IMR-90 (cell line): Measurements from ENCODE around the gene EFHB. TPM values are rescaled to one million over a fixed set of nuclear protein-coding genes. Genes with fewer than 3 reads are reported as not detected.

Experiments used
- ATAC-seq: fragments of 200-7000 bp; cut with Tn5 transposase; 2 replicates; pipeline ENCODE4 v1.9.1; 2020; ENCODE audit warnings: low read depth, mild to moderate bottlenecking, moderate library complexity
- BruUV-seq: library from RNA; stranded (reverse); fragments of 400-500 nt; replicated peaks from 2 replicates; lab custom pipeline; 2021; lab: Mats Ljungman, UMichigan
- CTCF ChIA-PET: fragments of 300-600 bp; formaldehyde crosslinking; extraction: SDS; loops from one replicate; lab custom pipeline; 2021; ENCODE audit warnings: antibody characterized with exemption; lab: Yijun Ruan, JAX
- POLR2A ChIA-PET: fragments of 300-600 bp; sonication (Branson Sonifier 250); formaldehyde crosslinking; loops from one replicate; lab custom pipeline; 2022; ENCODE audit warnings: antibody characterized with exemption; ENCODE audit not compliant: unreplicated experiment; lab: Charles Lee
- DNase-seq: peaks from one replicate; pipeline ENCODE4 v3.0.0; 2013
- H2AFZ ChIP-seq: replicated peaks from 2 replicates; pipeline ENCODE3; 2013; ENCODE audit warnings: low read length, mild to moderate bottlenecking; ENCODE audit not compliant: poor library complexity
- H2AK5ac ChIP-seq: 2 replicates; pipeline ENCODE4 v1.6.1; 2013; ENCODE audit warnings: low read depth, low read length, inconsistent platforms
- H2AK9ac ChIP-seq: replicated peaks from 2 replicates; pipeline ENCODE3; 2013; ENCODE audit warnings: mild to moderate bottlenecking, low read depth, low read length, moderate library complexity; ENCODE audit not compliant: poor library complexity
- H2BK120ac ChIP-seq: 2 replicates; pipeline ENCODE4 v1.6.1; 2013; ENCODE audit warnings: low read depth, low read length, inconsistent platforms
- H2BK15ac ChIP-seq: 3 replicates; pipeline ENCODE4 v1.6.1; 2013; ENCODE audit warnings: low read depth, low read length, inconsistent platforms
- H2BK20ac ChIP-seq: 2 replicates; pipeline ENCODE4 v1.6.1; 2013; ENCODE audit warnings: low read depth, mild to moderate bottlenecking, inconsistent platforms, low read length, moderate library complexity
- H2BK5ac ChIP-seq: 2 replicates; pipeline ENCODE4 v1.6.1; 2013; ENCODE audit warnings: mild to moderate bottlenecking, low read depth, low read length, inconsistent platforms; ENCODE audit not compliant: poor library complexity, severe bottlenecking
- H3K14ac ChIP-seq: replicated peaks from 2 replicates; pipeline ENCODE4 v1.6.1; 2013; ENCODE audit warnings: low read depth, low read length, inconsistent platforms
- H3K18ac ChIP-seq: 2 replicates; pipeline ENCODE4 v1.6.1; 2013; ENCODE audit warnings: low read depth, low read length, control low read depth
- H3K23ac ChIP-seq: 2 replicates; pipeline ENCODE4 v1.6.1; 2013; ENCODE audit warnings: low read depth, low read length, inconsistent platforms
- H3K27ac ChIP-seq: 2 replicates; pipeline ENCODE4 v1.5.1; 2013; ENCODE audit warnings: mild to moderate bottlenecking, control low read depth, low read length; ENCODE audit not compliant: insufficient read depth
- H3K27me3 ChIP-seq: 2 replicates; pipeline ENCODE4 v1.6.1; 2013; ENCODE audit warnings: low read length; ENCODE audit not compliant: control insufficient read depth, insufficient read depth
- H3K36me3 ChIP-seq: 2 replicates; pipeline ENCODE4 v1.6.1; 2013; ENCODE audit warnings: low read length, mixed read lengths; ENCODE audit not compliant: control insufficient read depth, insufficient read depth
- H3K4ac ChIP-seq: 2 replicates; pipeline ENCODE4 v1.6.1; 2013; ENCODE audit warnings: low read depth, low read length, inconsistent platforms
- H3K4me1 ChIP-seq: 2 replicates; pipeline ENCODE4 v1.6.1; 2013; ENCODE audit warnings: low read length, mixed read lengths; ENCODE audit not compliant: control insufficient read depth, insufficient read depth
- H3K4me2 ChIP-seq: 2 replicates; pipeline ENCODE4 v1.6.1; 2013; ENCODE audit warnings: low read depth, mild to moderate bottlenecking, control low read depth, low read length, moderate library complexity
- H3K4me3 ChIP-seq: 2 replicates; pipeline ENCODE4 v1.5.1; 2013; ENCODE audit warnings: low read depth, mild to moderate bottlenecking, control low read depth, low read length, moderate library complexity; ENCODE audit not compliant: insufficient read depth
- H3K56ac ChIP-seq: 2 replicates; pipeline ENCODE4 v1.6.1; 2013; ENCODE audit warnings: low read length, inconsistent platforms; ENCODE audit not compliant: insufficient read depth; ENCODE audit errors: extremely low read depth
- H3K79me1 ChIP-seq, 2 experiments: 2 replicates each; pipeline ENCODE4 v1.6.1; 2013; ENCODE audit warnings: low read length in 2 of 2, inconsistent platforms in 1 of 2, low read depth in 1 of 2
- H3K9ac ChIP-seq: 2 replicates; pipeline ENCODE4 v1.6.1; 2013; ENCODE audit warnings: low read depth, low read length, control low read depth
- H3K9me1 ChIP-seq: 2 replicates; pipeline ENCODE4 v1.6.1; 2013; ENCODE audit warnings: low read length, inconsistent platforms; ENCODE audit not compliant: insufficient read depth
- H3K9me3 ChIP-seq: 2 replicates; pipeline ENCODE4 v1.6.1; 2013; ENCODE audit warnings: low read length; ENCODE audit not compliant: control insufficient read depth, insufficient read depth
- H4K20me1 ChIP-seq: 2 replicates; pipeline ENCODE4 v1.6.1; 2013; ENCODE audit warnings: low read length, inconsistent platforms; ENCODE audit not compliant: insufficient read depth
- H4K5ac ChIP-seq: 2 replicates; pipeline ENCODE4 v1.6.1; 2013; ENCODE audit warnings: mild to moderate bottlenecking, low read depth, low read length, control low read depth
- H4K8ac ChIP-seq, 2 experiments: 2 replicates each; pipeline ENCODE4 v1.6.1; 2013; ENCODE audit warnings: low read depth in 2 of 2, low read length in 2 of 2, control low read depth in 1 of 2, inconsistent platforms in 1 of 2
- H4K91ac ChIP-seq: 2 replicates; pipeline ENCODE4 v1.6.1; 2013; ENCODE audit warnings: low read depth, low read length, inconsistent platforms; ENCODE audit not compliant: insufficient read depth
- BHLHE40 ChIP-seq: fragments of 150-350 bp; IDR thresholded peaks from 2 replicates; pipeline ENCODE4 v1.6.1; 2016; ENCODE audit warnings: mild to moderate bottlenecking, low read depth, low read length
- CEBPB ChIP-seq: IDR thresholded peaks from 2 replicates; pipeline ENCODE4 v1.6.1; 2012; ENCODE audit warnings: low read depth, low read length, improper control_type of control experiment
- MAZ ChIP-seq: IDR thresholded peaks from 2 replicates; pipeline ENCODE4 v1.6.1; 2012; ENCODE audit warnings: low read depth, mild to moderate bottlenecking, low read length, improper control_type of control experiment, moderate library complexity, borderline replicate concordance
- POLR2A ChIP-seq: IDR thresholded peaks from 2 replicates; pipeline ENCODE4 v1.6.1; 2012; ENCODE audit warnings: mild to moderate bottlenecking, low read depth, low read length
- RAD21 ChIP-seq: IDR thresholded peaks from 2 replicates; pipeline ENCODE4 v1.6.1; 2012; ENCODE audit warnings: low read length, improper control_type of control experiment
- RFX5 ChIP-seq: IDR thresholded peaks from 2 replicates; pipeline ENCODE4 v1.8.0; 2012; ENCODE audit warnings: low read depth, mild to moderate bottlenecking, low read length, moderate library complexity
- SMC3 ChIP-seq: fragments of 150-350 bp; IDR thresholded peaks from 2 replicates; pipeline ENCODE4 v1.6.1; 2016; ENCODE audit warnings: low read depth, mild to moderate bottlenecking, antibody characterized with exemption, low read length, moderate library complexity
- WGBS, 2 experiments: methylation state at CpG; one replicate each; pipeline versions ENCODE4 v1.1.5 to v1.1.7; 2013; ENCODE audit warnings: missing lambda C conversion rate in 2 of 2; ENCODE audit not compliant: insufficient read length in 1 of 2; ENCODE audit errors: extremely low coverage in 2 of 2; 5-methylcytosine and 5-hydroxymethylcytosine counted together
- dilution Hi-C: fragments of 300-500 bp; cut with HindIII; formaldehyde crosslinking; loops from one replicate; pipeline ENCODE4 v1.14.3; 2018; ENCODE audit warnings: low sequenced_read_pairs; ENCODE audit not compliant: unreplicated experiment
- in situ Hi-C: fragments of 300-500 bp; cut with MboI; formaldehyde crosslinking; loops from 3 replicates; pipeline ENCODE4 v1.14.3; 2019; ENCODE audit warnings: low sequenced_read_pairs, inconsistent platforms, mixed read lengths
- intact Hi-C: fragments of 100-400 bp; cut with micrococcal nuclease; formaldehyde crosslinking; loops from 2 replicates; pipeline ENCODE4 v1.10.0; 2022
- polyA plus RNA-seq, 3 experiments: library from polyadenylated mRNA; depleted of rRNA; stranded (reverse); fragments of >200 nt; gene quantifications; 2 replicates each; pipeline ENCODE4 v1.2.3, GENCODE V29; 2012; ENCODE audit warnings: low replicate concordance in 1 of 3
- total RNA-seq: library from RNA; depleted of rRNA; stranded (reverse); fragments of >200 nt; gene quantifications from 2 replicates; pipeline ENCODE4 v1.2.3, GENCODE V29; 2012
- TF ChIP-seq, protein P1 (sequence below): fragments of 150-350 bp; IDR thresholded peaks from 2 replicates; pipeline ENCODE4 v1.6.1; 2017; ENCODE audit warnings: mild to moderate bottlenecking, antibody characterized with exemption, low read length, low read depth

EFHB gene
- total and polyA plus RNA-seq, 2 of the 4 experiments (the other 2 are of a cell fraction): under 0.01 to 1.0 TPM

- Histone ChIP-seq H3K4me2 (no peak overlapping the region), H4K20me1 (no peaks in the 10 kb centered on the region), H2BK120ac (no peak overlapping the region), H4K5ac (no peak overlapping the region), H4K91ac (no peak overlapping the region), H3K56ac (no peak overlapping the region), H3K27me3 (no peaks in the 10 kb centered on the region), H3K23ac (no peak overlapping the region), H2BK15ac (no peak overlapping the region), H2AFZ (no peak overlapping the region), H2BK20ac (no peak overlapping the region), H3K4me1 (no peaks in the 10 kb centered on the region), H3K79me1 (no peaks in the 10 kb centered on the region), H3K9me1 (no peaks in the 10 kb centered on the region), H3K9ac (no peak overlapping the region), H4K8ac (no peak overlapping the region), H3K4me3 (no peak overlapping the region), H3K27ac (no peak overlapping the region), H3K14ac (no peak overlapping the region), H3K4ac (no peak overlapping the region), H2AK5ac (no peak overlapping the region), H3K18ac (no peak overlapping the region), H3K36me3 (no peaks in the 10 kb centered on the region), H2BK5ac (no peak overlapping the region), H3K9me3 (no peaks in the 10 kb centered on the region), H2AK9ac (no peak overlapping the region)
- no peak for DNase-seq
- dilution Hi-C loops (no loop called here), intact Hi-C loops (no loop called here), in situ Hi-C loops (no loop called here)
- BruUV-seq: no TSS peak
- TF ChIP-seq CEBPB (no peak), RFX5 (no peak), MAZ (no peak), POLR2A (no peak), RAD21 (no peak), BHLHE40 (no peak), SMC3 (no peak)
- TF ChIP-seq, protein P1, sequence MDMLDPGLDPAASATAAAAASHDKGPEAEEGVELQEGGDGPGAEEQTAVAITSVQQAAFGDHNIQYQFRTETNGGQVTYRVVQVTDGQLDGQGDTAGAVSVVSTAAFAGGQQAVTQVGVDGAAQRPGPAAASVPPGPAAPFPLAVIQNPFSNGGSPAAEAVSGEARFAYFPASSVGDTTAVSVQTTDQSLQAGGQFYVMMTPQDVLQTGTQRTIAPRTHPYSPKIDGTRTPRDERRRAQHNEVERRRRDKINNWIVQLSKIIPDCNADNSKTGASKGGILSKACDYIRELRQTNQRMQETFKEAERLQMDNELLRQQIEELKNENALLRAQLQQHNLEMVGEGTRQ: no peak
- whole genome bisulfite sequencing, 2 experiments: 83% methylated on average over 1 of the region's 2 CpGs; no CpG with 5 or more reads in 1 of the 2 experiments
- POLR2A ChIA-PET: no interaction called here
- CTCF ChIA-PET: interaction anchor here (0.6 kb wide), 1 partner anchor 46 kb away, joined by 3 read pairs; no protein-coding TSS in a partner anchor
- ATAC-seq: no peak
These were observed 2.8 kb downstream of the EFHB start for GRCh38 chr3:19931180-19931692.
